HCT116 (cell line): ENCODE data around the gene MPPED1. TPM values are rescaled to one million over a fixed set of nuclear protein-coding genes. Genes with fewer than 3 reads are reported as not detected.

Experiments used
- ATAC-seq: fragments of 200-7000 bp; cut with Tn5 transposase; 2 replicates; pipeline ENCODE4 v1.9.1; 2020; ENCODE audit warnings: mild to moderate bottlenecking, moderate library complexity
- BruUV-seq: library from RNA; stranded (reverse); fragments of 400-500 nt; replicated peaks from 2 replicates; lab custom pipeline; 2021; lab: Mats Ljungman, UMichigan
- CTCF ChIA-PET: fragments of 300-600 bp; sonication (Branson Sonifier 250); formaldehyde crosslinking; loops from one replicate; lab custom pipeline; 2021; ENCODE audit warnings: antibody characterized with exemption; lab: Charles Lee
- POLR2A ChIA-PET: fragments of 300-600, 350-600 bp; sonication (Branson Sonifier 250); formaldehyde crosslinking; loops from one replicate; lab custom pipeline; 2021; ENCODE audit warnings: antibody characterized with exemption; lab: Charles Lee
- RAD21 ChIA-PET, 2 experiments: fragments of 300-600 bp; sonication (Branson Sonifier 250); formaldehyde crosslinking; loops; one replicate each; lab custom pipeline; 2023; ENCODE audit warnings: low total read pairs in 2 of 2; ENCODE audit not compliant: uncharacterized antibody in 2 of 2, unreplicated experiment in 2 of 2, low non-redundant PET in 1 of 2; lab: Charles Lee
- DNase-seq: peaks from one replicate; pipeline ENCODE4 v3.0.0-alpha.2; 2010; ENCODE audit warnings: low read depth, low spot score
- H2AFZ ChIP-seq: fragments of 200-600 bp; shearing (Covaris generic), sonication (generic); 2 replicates; pipeline ENCODE4 v1.6.1; 2017; ENCODE audit warnings: low read depth, mixed run types, mixed read lengths, antibody characterized with exemption, low read length; ENCODE audit not compliant: poor library complexity, severe bottlenecking
- H3K27ac ChIP-seq: 2 replicates; pipeline ENCODE4 v1.5.1; 2012; ENCODE audit warnings: low read depth, low read length
- H3K27me3 ChIP-seq: fragments of 200-600 bp; sonication (generic); 2 replicates; pipeline ENCODE4 v1.6.1; 2016; ENCODE audit warnings: mixed run types, low read length, mixed read lengths; ENCODE audit not compliant: insufficient read depth
- H3K36me3 ChIP-seq, 2 experiments: fragments of 200-500 bp in 1 of 2; fragments of 200-600 bp in 1 of 2; sonication (Bioruptor generic) in 1 of 2; sonication (generic) in 1 of 2; 2 replicates each; pipeline versions ENCODE4 v1.5.1 to v1.6.1; 2014 to 2016; ENCODE audit warnings: low read length in 2 of 2, inconsistent platforms in 1 of 2, mixed read lengths in 1 of 2, mixed run types in 1 of 2; ENCODE audit not compliant: insufficient read depth in 2 of 2, control insufficient read depth in 1 of 2
- H3K4me1 ChIP-seq, 2 experiments: fragments of 200-600 bp in 1 of 2; sonication (generic) in 1 of 2; 2 replicates each; pipeline versions ENCODE4 v1.5.1 to v1.6.1; 2012 to 2017; ENCODE audit warnings: low read length in 2 of 2, inconsistent platforms in 1 of 2, mild to moderate bottlenecking in 1 of 2, mixed read lengths in 1 of 2, mixed run types in 1 of 2, moderate library complexity in 1 of 2; ENCODE audit not compliant: insufficient read depth in 2 of 2, control insufficient read depth in 1 of 2
- H3K4me2 ChIP-seq: fragments of 200-600 bp; sonication (generic); 2 replicates; pipeline ENCODE4 v1.6.1; 2017; ENCODE audit warnings: mixed run types, low read length, mixed read lengths
- H3K4me3 ChIP-seq, 2 experiments: fragments of 200-600 bp in 1 of 2; sonication (generic) in 1 of 2; replicated peaks in 1 of 2; 2 replicates each; pipeline ENCODE4 v1.5.1; 2011 to 2016; ENCODE audit warnings: low read length in 2 of 2, control low read depth in 1 of 2, low read depth in 1 of 2, mild to moderate bottlenecking in 1 of 2, mixed read lengths in 1 of 2, mixed run types in 1 of 2
- H3K79me2 ChIP-seq: fragments of 200-600 bp; sonication (generic); 2 replicates; pipeline ENCODE4 v1.6.1; 2017; ENCODE audit warnings: mild to moderate bottlenecking, mixed run types, low read length, moderate library complexity, mixed read lengths; ENCODE audit not compliant: insufficient read depth
- H3K9ac ChIP-seq: fragments of 200-600 bp; sonication (generic); 2 replicates; pipeline ENCODE4 v1.6.1; 2016; ENCODE audit warnings: low read length, mixed read lengths
- H3K9me2 ChIP-seq: fragments of 200-600 bp; sonication (generic), shearing (Covaris generic); 2 replicates; pipeline ENCODE4 v1.6.1; 2017; ENCODE audit warnings: mixed run types, mild to moderate bottlenecking, moderate library complexity; ENCODE audit not compliant: insufficient read depth
- H3K9me3 ChIP-seq, 2 experiments: fragments of 200-500 bp in 1 of 2; fragments of 200-600 bp in 1 of 2; sonication (Bioruptor generic) in 1 of 2; sonication (generic) in 1 of 2; 2 replicates each; pipeline ENCODE4 v1.6.1; 2014 to 2017; ENCODE audit warnings: low read length in 2 of 2, mixed read lengths in 2 of 2, inconsistent platforms in 1 of 2, low read depth in 1 of 2, mild to moderate bottlenecking in 1 of 2, mixed run types in 1 of 2, moderate library complexity in 1 of 2; ENCODE audit not compliant: control insufficient read depth in 1 of 2, insufficient read depth in 1 of 2
- H4K20me1 ChIP-seq: fragments of 200-600 bp; sonication (generic), shearing (Covaris generic); 2 replicates; pipeline ENCODE4 v1.6.1; 2017; ENCODE audit warnings: mixed run types, mild to moderate bottlenecking, moderate library complexity; ENCODE audit not compliant: insufficient read depth
- EGR1 ChIP-seq: IDR thresholded peaks from 2 replicates; pipeline ENCODE4 v1.6.1; 2012; ENCODE audit warnings: low read depth
- EZH2 ChIP-seq: fragments of 200-600 bp; sonication (generic); IDR thresholded peaks from 2 replicates; pipeline ENCODE4 v1.6.1; 2017; ENCODE audit warnings: antibody characterized with exemption, mixed run types
- EZH2phosphoT487 ChIP-seq: fragments of 200-600 bp; IDR thresholded peaks from 2 replicates; pipeline ENCODE4 v1.6.1; 2018; ENCODE audit warnings: antibody characterized with exemption, borderline replicate concordance
- FOSL1 ChIP-seq: IDR thresholded peaks from 2 replicates; pipeline ENCODE4 v1.6.1; 2012; ENCODE audit warnings: low read depth
- RAD21 ChIP-seq: IDR thresholded peaks from 2 replicates; pipeline ENCODE4 v1.6.1; 2012; ENCODE audit warnings: low read depth, mild to moderate bottlenecking
- SIN3A ChIP-seq: IDR thresholded peaks from 2 replicates; pipeline ENCODE4 v1.6.1; 2012; ENCODE audit warnings: low read depth
- SP1 ChIP-seq: IDR thresholded peaks from 2 replicates; pipeline ENCODE4 v1.6.1; 2012; ENCODE audit warnings: low read depth
- SRF ChIP-seq: IDR thresholded peaks from 2 replicates; pipeline ENCODE4 v1.6.1; 2012; ENCODE audit warnings: low read depth
- TCF7L2 ChIP-seq: IDR thresholded peaks from 2 replicates; pipeline ENCODE4 v1.7.0; 2011; ENCODE audit warnings: borderline replicate concordance, inconsistent platforms; ENCODE audit not compliant: insufficient read depth, insufficient read length; ENCODE audit errors: extremely low read depth
- YY1 ChIP-seq: IDR thresholded peaks from 2 replicates; pipeline ENCODE4 v1.6.1; 2011; ENCODE audit warnings: low read length, low read depth, moderate library complexity, mild to moderate bottlenecking; ENCODE audit not compliant: insufficient replicate concordance; ENCODE audit errors: extremely low read depth
- intact Hi-C: fragments of 100-400 bp; cut with micrococcal nuclease; formaldehyde crosslinking; loops from 2 replicates; pipeline ENCODE4 v1.10.0; 2022
- total RNA-seq: library from RNA; stranded (reverse); gene quantifications from one replicate; pipeline ENCODE4 v1.2.1, GENCODE V29; 2021; ENCODE audit not compliant: unreplicated experiment
- TF ChIP-seq, protein P1 (sequence below): IDR thresholded peaks from 2 replicates; pipeline ENCODE4 v1.6.1; 2011; ENCODE audit warnings: mild to moderate bottlenecking, low read length, moderate library complexity; ENCODE audit not compliant: insufficient replicate concordance; ENCODE audit errors: extremely low read depth

The MPPED1 gene
- total RNA-seq, 1 experiment from 2014 or later: not detected

DNA sequence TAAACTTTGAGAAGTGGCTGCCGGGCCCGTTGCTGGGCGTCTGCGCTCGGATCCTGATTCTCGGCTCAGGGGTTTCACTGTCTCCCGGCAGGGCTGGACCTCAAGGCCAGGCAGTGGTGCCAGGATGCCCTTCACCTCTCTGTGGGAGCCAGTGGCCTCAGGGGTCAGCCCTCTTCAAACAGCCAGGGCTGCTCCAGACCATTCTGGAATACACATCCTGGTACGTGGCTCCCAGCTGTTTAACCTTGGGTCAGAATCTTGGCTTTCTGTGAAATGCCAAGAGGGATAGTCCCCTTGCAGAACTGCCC, 70.5 kb downstream of the MPPED1 start:
- Histone ChIP-seq H3K9me2 (no peaks in the 10 kb centered on the region), H3K79me2 (no peaks in the 10 kb centered on the region), H3K27me3 (peaks cover 12% of the 10 kb centered on the region), H4K20me1 (no peaks in the 10 kb centered on the region), H3K9ac (no peak overlapping the region), H3K4me1 (no peaks in the 10 kb centered on the region), H3K9me3 (no peaks in the 10 kb centered on the region), H2AFZ (no peak overlapping the region), H3K27ac (no peak overlapping the region), H3K4me3 (no peak overlapping the region), H3K36me3 (no peaks in the 10 kb centered on the region), H3K4me2 (no peak overlapping the region)
- DNase-seq (no peak), ATAC-seq (no peak)
- POLR2A ChIA-PET: no interaction called here
- TF ChIP-seq SP1: no peak
- no peak for TF ChIP-seq EZH2
- TF ChIP-seq RAD21: no peak
- TF ChIP-seq SRF: no peak
- TF ChIP-seq EZH2phosphoT487: no peak
- TF ChIP-seq FOSL1: no peak
- no peak for TF ChIP-seq TCF7L2
- RAD21 ChIA-PET: no interaction called here
- intact Hi-C loops: no loop called here
- CTCF ChIA-PET: interaction anchor here (0.9 kb wide), 1 partner anchor 95 kb away, joined by 4 read pairs; no protein-coding TSS in a partner anchor
- no TSS peak for BruUV-seq

DNA sequence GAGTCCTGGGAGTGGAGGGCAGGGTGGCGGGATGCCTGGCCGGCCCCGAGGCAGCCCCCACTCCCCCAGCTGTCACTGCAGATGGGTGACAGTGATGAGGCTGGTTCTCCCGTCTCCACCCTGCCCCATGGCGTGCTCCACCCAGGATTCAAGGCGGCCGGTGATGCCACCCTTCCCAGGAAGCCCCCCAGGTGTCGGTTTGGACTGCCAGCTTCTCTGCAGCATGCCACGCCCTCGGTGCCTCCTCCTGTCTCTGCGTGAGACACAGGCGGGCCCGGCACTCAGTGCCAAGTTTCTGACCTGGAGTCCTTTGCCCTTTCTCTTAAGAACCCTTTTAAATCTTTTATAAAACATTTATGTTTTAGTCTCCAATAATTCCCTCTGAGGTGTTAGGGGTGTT, 71.5 kb downstream of the MPPED1 start:
- no peak overlapping the region for H3K9ac ChIP-seq
- no peaks in the 10 kb centered on the region for H3K9me2 ChIP-seq
- TF ChIP-seq, protein P1, sequence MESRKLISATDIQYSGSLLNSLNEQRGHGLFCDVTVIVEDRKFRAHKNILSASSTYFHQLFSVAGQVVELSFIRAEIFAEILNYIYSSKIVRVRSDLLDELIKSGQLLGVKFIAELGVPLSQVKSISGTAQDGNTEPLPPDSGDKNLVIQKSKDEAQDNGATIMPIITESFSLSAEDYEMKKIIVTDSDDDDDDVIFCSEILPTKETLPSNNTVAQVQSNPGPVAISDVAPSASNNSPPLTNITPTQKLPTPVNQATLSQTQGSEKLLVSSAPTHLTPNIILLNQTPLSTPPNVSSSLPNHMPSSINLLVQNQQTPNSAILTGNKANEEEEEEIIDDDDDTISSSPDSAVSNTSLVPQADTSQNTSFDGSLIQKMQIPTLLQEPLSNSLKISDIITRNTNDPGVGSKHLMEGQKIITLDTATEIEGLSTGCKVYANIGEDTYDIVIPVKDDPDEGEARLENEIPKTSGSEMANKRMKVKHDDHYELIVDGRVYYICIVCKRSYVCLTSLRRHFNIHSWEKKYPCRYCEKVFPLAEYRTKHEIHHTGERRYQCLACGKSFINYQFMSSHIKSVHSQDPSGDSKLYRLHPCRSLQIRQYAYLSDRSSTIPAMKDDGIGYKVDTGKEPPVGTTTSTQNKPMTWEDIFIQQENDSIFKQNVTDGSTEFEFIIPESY: no peak
- TF ChIP-seq YY1: no peak
- TF ChIP-seq SIN3A: no peak
- TF ChIP-seq EGR1: no peak
- H3K79me2 ChIP-seq: no peaks in the 10 kb centered on the region
- no TSS peak for BruUV-seq
- H3K27me3 ChIP-seq: peaks cover 13% of the 10 kb centered on the region
- H3K9me3 ChIP-seq: no peaks in the 10 kb centered on the region
- intact Hi-C loops: no loop called here
- no peak for ATAC-seq
- DNase-seq: no peak
- H2AFZ ChIP-seq: no peak overlapping the region
- H3K4me3 ChIP-seq: no peak overlapping the region
- H3K4me2 ChIP-seq: no peak overlapping the region
- H3K4me1 ChIP-seq: no peaks in the 10 kb centered on the region
- POLR2A ChIA-PET: no interaction called here
- no peaks in the 10 kb centered on the region for H4K20me1 ChIP-seq
- CTCF ChIA-PET: no interaction called here
- RAD21 ChIA-PET: no interaction called here
- H3K36me3 ChIP-seq: no peaks in the 10 kb centered on the region
- no peak overlapping the region for H3K27ac ChIP-seq
